ENCODE data around the gene ADGRG6. TPM values are rescaled to one million over a fixed set of nuclear protein-coding genes. Genes with fewer than 3 reads are reported as not detected.

Gene ADGRG6
- total and polyA plus RNA-seq, 10 of the 15 experiments (the other 5 are each of a cell fraction or from before 2014, with no cell fraction given): 0.01 to 0.24 (median 0.13) TPM; not detected in 7

DNA sequence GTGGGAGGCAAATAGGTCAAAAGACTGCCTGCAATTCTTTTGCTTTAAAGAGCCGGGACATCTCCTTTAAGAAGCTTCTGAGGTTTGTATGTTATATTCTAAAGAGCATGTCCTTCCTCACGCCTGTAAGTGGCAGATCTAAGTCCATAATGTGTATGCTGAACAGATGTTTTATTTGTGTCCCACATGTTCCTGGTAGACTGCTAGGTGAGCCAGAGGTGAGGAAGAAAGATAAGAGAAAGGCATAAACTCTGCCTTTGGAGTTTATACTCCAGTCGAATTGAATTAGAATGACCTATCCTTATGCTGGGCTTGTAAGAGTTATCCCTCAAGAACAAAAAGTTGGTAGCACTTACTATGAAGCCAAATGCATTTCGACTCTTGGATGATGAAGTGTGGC, 27.2 kb upstream of the ADGRG6 start:
- in situ Hi-C loops (cut with MboI): no loop called here
- H3K36me3 ChIP-seq (ENCODE audit: control insufficient read depth in 2 of 2, insufficient read depth in 2 of 2, low read length in 1 of 2): no peaks in the 10 kb centered on the region

More for the DNA sequence above, 27.2 kb upstream of the ADGRG6 start:
- WGBS (ENCODE audit: insufficient coverage, insufficient replicate concordance, low lambda C conversion rate, missing lambda C conversion rate): 19% methylated on average over 4 of the region's 4 CpGs
- H3K4me1 ChIP-seq (ENCODE audit: control insufficient read depth, insufficient read depth, low read length): no peaks in the 10 kb centered on the region
- no peak overlapping the region for H2AFZ ChIP-seq (ENCODE audit: control insufficient read depth, low read depth, low read length)
- ATAC-seq: no peak
- no peak overlapping the region for H3K27ac ChIP-seq (ENCODE audit: control insufficient read depth, insufficient read depth)
- RAD21 ChIA-PET (ENCODE audit: unreplicated experiment): no interaction called here
- no peak overlapping the region for H3K4me2 ChIP-seq (ENCODE audit: control insufficient read depth, insufficient read depth)
- CTCF ChIA-PET: interaction anchor here (1.5 kb wide), 1 partner anchor 16 kb away, joined by 5 read pairs; no protein-coding TSS in a partner anchor
- POLR2A ChIA-PET: no interaction called here
- no peak overlapping the region for H3K9ac ChIP-seq (ENCODE audit: control insufficient read depth, insufficient read depth, low read length)
- no TSS peak for BruUV-seq (replicated peaks)
- FAIRE-seq: no peak
- TF ChIP-seq JUNB (IDR thresholded peaks at IDR 0.05) (no peak), NBN (IDR thresholded peaks at IDR 0.05) (no peak), ZNF274 (IDR thresholded peaks at IDR 0.05; ENCODE audit: insufficient read depth, insufficient read length) (no peak), TCF7 (IDR thresholded peaks at IDR 0.05; ENCODE audit: borderline replicate concordance) (no peak), RAD21 (IDR thresholded peaks at IDR 0.05; ENCODE audit: insufficient read depth, low read depth, low read length) (no peak), MTA2 (IDR thresholded peaks at IDR 0.05; ENCODE audit: low read depth) (no peak), MXI1 (IDR thresholded peaks at IDR 0.05; ENCODE audit: low read depth, low read length) (no peak), POLR2AphosphoS2 (IDR thresholded peaks at IDR 0.05; ENCODE audit: low read depth, low read length) (no peak), ATF7 (IDR thresholded peaks at IDR 0.05; ENCODE audit: low read depth) (no peak)
- TF ChIP-seq, protein P1, sequence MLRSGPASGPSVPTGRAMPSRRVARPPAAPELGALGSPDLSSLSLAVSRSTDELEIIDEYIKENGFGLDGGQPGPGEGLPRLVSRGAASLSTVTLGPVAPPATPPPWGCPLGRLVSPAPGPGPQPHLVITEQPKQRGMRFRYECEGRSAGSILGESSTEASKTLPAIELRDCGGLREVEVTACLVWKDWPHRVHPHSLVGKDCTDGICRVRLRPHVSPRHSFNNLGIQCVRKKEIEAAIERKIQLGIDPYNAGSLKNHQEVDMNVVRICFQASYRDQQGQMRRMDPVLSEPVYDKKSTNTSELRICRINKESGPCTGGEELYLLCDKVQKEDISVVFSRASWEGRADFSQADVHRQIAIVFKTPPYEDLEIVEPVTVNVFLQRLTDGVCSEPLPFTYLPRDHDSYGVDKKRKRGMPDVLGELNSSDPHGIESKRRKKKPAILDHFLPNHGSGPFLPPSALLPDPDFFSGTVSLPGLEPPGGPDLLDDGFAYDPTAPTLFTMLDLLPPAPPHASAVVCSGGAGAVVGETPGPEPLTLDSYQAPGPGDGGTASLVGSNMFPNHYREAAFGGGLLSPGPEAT (IDR thresholded peaks at IDR 0.05; ENCODE audit: low read depth): no peak
- TF ChIP-seq, protein P2, sequence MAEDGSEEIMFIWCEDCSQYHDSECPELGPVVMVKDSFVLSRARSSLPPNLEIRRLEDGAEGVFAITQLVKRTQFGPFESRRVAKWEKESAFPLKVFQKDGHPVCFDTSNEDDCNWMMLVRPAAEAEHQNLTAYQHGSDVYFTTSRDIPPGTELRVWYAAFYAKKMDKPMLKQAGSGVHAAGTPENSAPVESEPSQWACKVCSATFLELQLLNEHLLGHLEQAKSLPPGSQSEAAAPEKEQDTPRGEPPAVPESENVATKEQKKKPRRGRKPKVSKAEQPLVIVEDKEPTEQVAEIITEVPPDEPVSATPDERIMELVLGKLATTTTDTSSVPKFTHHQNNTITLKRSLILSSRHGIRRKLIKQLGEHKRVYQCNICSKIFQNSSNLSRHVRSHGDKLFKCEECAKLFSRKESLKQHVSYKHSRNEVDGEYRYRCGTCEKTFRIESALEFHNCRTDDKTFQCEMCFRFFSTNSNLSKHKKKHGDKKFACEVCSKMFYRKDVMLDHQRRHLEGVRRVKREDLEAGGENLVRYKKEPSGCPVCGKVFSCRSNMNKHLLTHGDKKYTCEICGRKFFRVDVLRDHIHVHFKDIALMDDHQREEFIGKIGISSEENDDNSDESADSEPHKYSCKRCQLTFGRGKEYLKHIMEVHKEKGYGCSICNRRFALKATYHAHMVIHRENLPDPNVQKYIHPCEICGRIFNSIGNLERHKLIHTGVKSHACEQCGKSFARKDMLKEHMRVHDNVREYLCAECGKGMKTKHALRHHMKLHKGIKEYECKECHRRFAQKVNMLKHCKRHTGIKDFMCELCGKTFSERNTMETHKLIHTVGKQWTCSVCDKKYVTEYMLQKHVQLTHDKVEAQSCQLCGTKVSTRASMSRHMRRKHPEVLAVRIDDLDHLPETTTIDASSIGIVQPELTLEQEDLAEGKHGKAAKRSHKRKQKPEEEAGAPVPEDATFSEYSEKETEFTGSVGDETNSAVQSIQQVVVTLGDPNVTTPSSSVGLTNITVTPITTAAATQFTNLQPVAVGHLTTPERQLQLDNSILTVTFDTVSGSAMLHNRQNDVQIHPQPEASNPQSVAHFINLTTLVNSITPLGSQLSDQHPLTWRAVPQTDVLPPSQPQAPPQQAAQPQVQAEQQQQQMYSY (CRISPR knock-in tag; IDR thresholded peaks at IDR 0.05): no peak
- TF ChIP-seq, protein P3, sequence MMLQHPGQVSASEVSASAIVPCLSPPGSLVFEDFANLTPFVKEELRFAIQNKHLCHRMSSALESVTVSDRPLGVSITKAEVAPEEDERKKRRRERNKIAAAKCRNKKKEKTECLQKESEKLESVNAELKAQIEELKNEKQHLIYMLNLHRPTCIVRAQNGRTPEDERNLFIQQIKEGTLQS (IDR thresholded peaks at IDR 0.05; ENCODE audit: borderline replicate concordance, extremely low read depth, low read depth, low read length): no peak
- no peaks in the 10 kb centered on the region for H3K9me3 ChIP-seq (replicated peaks; ENCODE audit: control insufficient read depth, insufficient read depth, low read length)
- SMC1A ChIA-PET (ENCODE audit: uncharacterized antibody, unreplicated experiment): no interaction called here
- H4K20me1 ChIP-seq (ENCODE audit: control insufficient read depth, insufficient read depth): no peaks in the 10 kb centered on the region
- no peak for DNase-seq (ENCODE audit: low read depth, low spot score)
- H3K79me2 ChIP-seq (ENCODE audit: control insufficient read depth, insufficient read depth, low read length): no peaks in the 10 kb centered on the region
- H3K4me3 ChIP-seq: no peak overlapping the region
- intact Hi-C loops (cut with micrococcal nuclease; ENCODE audit: unreplicated experiment): no loop called here
- no peaks in the 10 kb centered on the region for H3K27me3 ChIP-seq (replicated peaks in 1 of 2; ENCODE audit: control insufficient read depth in 2 of 2, insufficient read depth in 2 of 2, low read length in 1 of 2)
